Muscle of leg (tissue), 11 donors: ENCODE measurements around the gene SMIM36. TPM values are rescaled to one million over a fixed set of nuclear protein-coding genes. Genes with fewer than 3 reads are reported as not detected.
"Not testable (repeated sequence)": the region's sequence is repeated elsewhere in the genome, so short reads cannot be mapped to it uniquely, and the experiment has no call there.

ENCODE experiments used
- DNase-seq: peaks from one replicate; pipeline ENCODE4 v3.0.0; 2013
- H3K27ac ChIP-seq: one replicate; pipeline ENCODE4 v1.5.1; 2013; ENCODE audit warnings: mild to moderate bottlenecking, low read length, control low read depth
- H3K27me3 ChIP-seq: one replicate; pipeline ENCODE4 v1.6.1; 2013; ENCODE audit warnings: low read length; ENCODE audit not compliant: control insufficient read depth, insufficient read depth
- H3K36me3 ChIP-seq: one replicate; pipeline ENCODE4 v1.6.1; 2013; ENCODE audit warnings: low read length; ENCODE audit not compliant: control insufficient read depth, insufficient read depth
- H3K4me1 ChIP-seq: one replicate; pipeline ENCODE4 v1.6.1; 2013; ENCODE audit warnings: low read length; ENCODE audit not compliant: control insufficient read depth, insufficient read depth
- H3K4me3 ChIP-seq: one replicate; pipeline ENCODE4 v1.5.1; 2013; ENCODE audit warnings: low read length, control low read depth
- H3K9me3 ChIP-seq: replicated peaks from 2 replicates; pipeline ENCODE4 v1.6.1; 2013; ENCODE audit warnings: low read depth, low read length; ENCODE audit not compliant: control insufficient read depth
- WGBS: methylation state at CpG from one replicate; pipeline ENCODE4 v1.1.5; 2013; ENCODE audit warnings: missing lambda C conversion rate; ENCODE audit not compliant: insufficient coverage; 5-methylcytosine and 5-hydroxymethylcytosine counted together
- polyA plus RNA-seq, 8 donors: library from polyadenylated mRNA; unstranded; fragments of 120-200 nt; gene quantifications; one replicate each; pipeline versions ENCODE4 v1.2.1 to v1.2.3, GENCODE V29; 2013; ENCODE audit warnings: inconsistent platforms in 1 of 8, low replicate concordance in 1 of 8; ENCODE audit not compliant: insufficient read length in 8 of 8, insufficient read depth in 1 of 8
- total RNA-seq: library from RNA; stranded (reverse); fragments of 120-200 nt; gene quantifications from one replicate; pipeline ENCODE4 v1.2.4, GENCODE V29; 2013

Gene SMIM36
- total and polyA plus RNA-seq, 9 donors, result 0.11 to 0.47 (median 0.13) TPM; not detected in 5

- H3K36me3 ChIP-seq, H3K27me3 ChIP-seq, H3K27ac ChIP-seq, H3K9me3 ChIP-seq, DNase-seq, H3K4me1 ChIP-seq, H3K4me3 ChIP-seq: not testable (repeated sequence)
- WGBS, result no CpG with 5 or more reads among the region's 7 CpGs
Measured at GRCh38 chr17:55507669-55508068, 3.6 kb downstream of the SMIM36 start.

- not testable (repeated sequence) for H3K9me3 ChIP-seq, DNase-seq, H3K4me3 ChIP-seq, H3K27me3 ChIP-seq, H3K27ac ChIP-seq, H3K36me3 ChIP-seq, H3K4me1 ChIP-seq
- 96% methylated on average over 7 of the region's 23 CpGs for WGBS
Measured at GRCh38 chr17:55501626-55502025, 9.6 kb downstream of the SMIM36 start.

- no peak overlapping the region for H3K4me3 ChIP-seq
- 83% methylated on average over 1 of the region's 3 CpGs for WGBS
- no peak overlapping the region for H3K27ac ChIP-seq
- H3K4me1 ChIP-seq, result no peaks in the 10 kb centered on the region
- no peaks in the 10 kb centered on the region for H3K36me3 ChIP-seq
- H3K9me3 ChIP-seq, result no peaks in the 10 kb centered on the region
- no peak for DNase-seq
- H3K27me3 ChIP-seq, result no peaks in the 10 kb centered on the region
Measured at GRCh38 chr17:55500103-55500502, 11.1 kb downstream of the SMIM36 start.

DNA sequence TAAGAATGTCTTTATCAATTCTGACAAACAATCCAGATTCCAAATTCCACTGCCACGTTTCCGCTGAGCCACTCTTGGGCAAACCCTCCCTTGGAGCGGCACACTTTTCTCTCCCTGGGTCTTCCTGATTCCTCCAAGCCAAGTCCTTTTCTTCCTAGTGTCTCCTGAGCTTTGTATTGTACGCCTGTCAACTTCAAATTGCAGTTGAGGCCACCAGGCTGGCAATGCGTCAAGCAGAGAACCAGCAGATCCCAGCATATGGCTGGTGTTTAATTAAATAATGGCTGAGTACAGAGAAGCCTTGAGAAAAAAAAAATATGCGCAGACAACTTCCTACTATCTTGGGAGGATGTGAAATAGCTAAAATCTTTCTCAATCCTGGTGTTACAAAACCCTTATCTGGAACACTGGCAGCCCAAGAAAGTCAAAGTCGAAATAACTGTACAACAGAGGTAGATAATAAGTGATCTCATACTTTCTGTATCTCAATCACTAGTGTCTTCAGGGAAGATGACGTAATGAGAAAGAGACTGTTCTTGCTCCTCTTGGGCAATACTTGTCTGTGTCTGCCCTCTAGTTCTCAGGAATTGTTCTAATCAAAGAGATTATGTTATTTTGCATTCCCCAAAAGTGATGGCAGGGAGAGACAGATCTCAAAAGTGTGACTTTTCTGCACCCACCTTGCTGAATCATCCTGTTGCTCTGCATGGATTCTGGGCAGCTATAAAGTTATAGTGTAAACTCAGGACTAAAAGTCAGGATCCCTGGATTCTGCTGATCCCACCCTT is 15.0 kb downstream of the SMIM36 start:
- Histone ChIP-seq H3K9me3 (no peaks in the 10 kb centered on the region), H3K27ac (no peak overlapping the region), H3K4me1 (no peaks in the 10 kb centered on the region), H3K36me3 (no peaks in the 10 kb centered on the region), H3K4me3 (no peak overlapping the region), H3K27me3 (no peaks in the 10 kb centered on the region)
- peak; percentile 19 for DNase-seq
- WGBS, result 84% methylated on average over 3 of the region's 8 CpGs

- H3K27me3 ChIP-seq, result no peaks in the 10 kb centered on the region
- no peak for DNase-seq
- no CpG with 5 or more reads among the region's 3 CpGs for WGBS
- no peak overlapping the region for H3K27ac ChIP-seq
- no peaks in the 10 kb centered on the region for H3K9me3 ChIP-seq
- no peaks in the 10 kb centered on the region for H3K4me1 ChIP-seq
- H3K4me3 ChIP-seq, result no peak overlapping the region
- no peaks in the 10 kb centered on the region for H3K36me3 ChIP-seq
Measured at GRCh38 chr17:55495239-55495638, 16.0 kb downstream of the SMIM36 start.

DNA sequence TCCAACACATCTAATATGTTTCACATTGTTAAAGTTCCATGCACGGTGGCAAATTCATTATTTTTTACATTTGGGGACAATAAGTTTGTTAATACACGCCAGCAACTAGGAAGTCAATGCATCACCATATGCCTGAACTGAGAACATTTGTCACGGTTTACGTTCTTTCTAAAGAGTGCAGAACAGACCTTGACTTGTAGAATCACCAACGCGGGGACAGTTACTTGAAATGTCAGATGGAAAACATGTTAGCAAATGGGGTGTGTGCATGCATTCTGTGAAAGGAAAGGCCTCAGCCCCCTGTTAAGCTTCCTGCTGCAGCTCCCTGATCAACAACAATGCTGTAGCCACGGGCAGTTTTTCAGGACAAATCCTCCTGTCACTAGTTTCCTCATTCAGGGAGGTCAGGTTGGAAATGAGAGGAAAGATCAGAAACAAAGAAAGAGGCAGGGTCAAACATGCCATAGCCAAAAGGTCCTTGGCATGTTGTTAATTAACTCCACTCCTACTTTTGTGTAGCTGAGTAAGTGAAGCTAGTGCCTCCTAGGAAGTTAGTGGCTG is 18.4 kb downstream of the SMIM36 start:
- H3K4me1 ChIP-seq, result peaks cover under 1% of the 10 kb centered on the region
- H3K27me3 ChIP-seq, result peaks cover 3% of the 10 kb centered on the region
- H3K4me3 ChIP-seq, result no peak overlapping the region
- WGBS, result 33% methylated on average over 5 of the region's 7 CpGs
- H3K9me3 ChIP-seq, result no peaks in the 10 kb centered on the region
- DNase-seq, result no peak
- no peaks in the 10 kb centered on the region for H3K36me3 ChIP-seq
- no peak overlapping the region for H3K27ac ChIP-seq

DNA sequence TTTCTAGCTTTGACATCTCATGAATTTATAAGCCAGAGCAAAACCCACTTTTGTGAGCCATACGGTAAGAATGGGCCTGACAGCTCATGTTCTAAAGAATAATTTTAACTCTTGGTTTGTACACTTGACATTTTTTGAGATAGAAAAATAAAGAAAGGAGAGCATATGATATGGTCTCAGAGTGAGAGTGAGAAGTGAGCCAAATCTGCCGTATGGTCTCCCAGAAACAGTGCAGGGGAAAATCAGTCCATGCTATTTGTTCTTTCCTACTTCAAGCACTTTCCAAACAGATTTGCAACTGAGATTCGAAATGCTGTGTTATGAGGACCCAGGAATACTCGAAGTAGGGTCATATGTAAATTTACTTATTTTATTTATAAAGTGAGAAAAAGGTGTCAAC is 20.9 kb downstream of the SMIM36 start:
- Histone ChIP-seq H3K27me3 (peaks cover 3% of the 10 kb centered on the region), H3K4me3 (no peak overlapping the region), H3K36me3 (no peaks in the 10 kb centered on the region), H3K27ac (no peak overlapping the region), H3K4me1 (peaks cover 5% of the 10 kb centered on the region), H3K9me3 (no peaks in the 10 kb centered on the region)
- WGBS, result no CpG with 5 or more reads among the region's 4 CpGs
- DNase-seq, result no peak

DNA sequence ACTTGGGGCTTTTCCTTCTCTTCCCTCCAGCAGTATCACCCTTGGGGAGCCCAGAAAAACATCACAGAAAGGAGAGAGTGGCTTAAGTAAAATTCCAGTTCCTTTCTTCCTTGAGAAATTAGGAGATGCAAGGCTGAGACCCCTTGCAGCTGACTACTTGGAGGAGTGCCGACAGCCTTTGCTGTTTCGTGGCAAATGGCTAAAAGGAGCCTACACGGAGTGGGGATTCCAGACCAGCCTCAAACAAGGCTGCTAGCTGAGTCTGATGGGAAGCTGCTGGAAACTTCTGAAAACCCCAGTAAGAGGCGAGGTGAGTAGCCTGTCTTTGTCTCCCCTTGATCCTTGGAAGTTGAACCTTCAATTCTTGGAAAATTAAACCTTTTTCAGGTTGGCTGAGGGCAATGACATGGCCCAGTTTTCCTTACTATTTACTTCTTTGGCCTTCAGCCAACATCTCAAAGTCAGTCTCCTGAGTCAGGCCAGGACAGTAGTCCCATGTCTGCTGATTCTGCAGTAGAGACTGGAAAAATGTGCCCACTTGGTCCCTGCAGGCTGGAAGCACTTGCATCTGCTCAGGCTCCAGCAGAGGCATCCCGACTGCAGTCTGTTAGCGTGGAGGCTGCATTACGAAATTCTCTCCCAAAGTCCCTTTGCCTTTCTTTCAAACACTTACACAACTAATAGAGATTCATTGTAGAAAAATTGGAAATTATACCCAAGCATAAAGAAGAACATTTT is 23.4 kb downstream of the SMIM36 start:
- H3K36me3 ChIP-seq, result no peaks in the 10 kb centered on the region
- 20% methylated on average over 4 of the region's 7 CpGs for WGBS
- peak; percentile 24 for DNase-seq
- peaks cover 5% of the 10 kb centered on the region for H3K4me1 ChIP-seq
- H3K4me3 ChIP-seq, result no peak overlapping the region
- H3K9me3 ChIP-seq, result no peaks in the 10 kb centered on the region
- H3K27ac ChIP-seq, result no peak overlapping the region
- H3K27me3 ChIP-seq, result peaks cover 3% of the 10 kb centered on the region

DNA sequence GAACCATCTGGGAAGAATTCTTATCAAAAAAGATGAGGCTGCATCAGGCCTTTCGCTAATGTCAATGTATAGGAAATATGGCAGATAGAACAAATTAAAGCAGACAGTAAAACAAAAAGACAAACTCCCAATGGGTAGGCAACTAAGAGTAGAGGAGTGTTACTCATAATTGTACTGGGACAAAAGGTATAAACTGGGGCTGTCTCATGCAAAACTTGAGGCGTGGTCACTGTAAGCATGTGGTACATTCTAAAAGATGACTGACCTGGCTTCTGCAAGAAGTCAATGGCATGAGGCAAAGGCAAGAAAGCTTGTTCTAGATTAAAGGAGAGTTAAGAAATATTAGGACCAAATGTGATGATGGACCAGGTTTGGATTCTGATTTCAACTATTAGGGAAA is 26.7 kb downstream of the SMIM36 start:
- Histone ChIP-seq H3K27me3 (no peaks in the 10 kb centered on the region), H3K36me3 (no peaks in the 10 kb centered on the region), H3K9me3 (no peaks in the 10 kb centered on the region), H3K4me1 (peaks cover 5% of the 10 kb centered on the region), H3K4me3 (no peak overlapping the region), H3K27ac (no peak overlapping the region)
- WGBS, result 83% methylated on average over 1 of the region's 2 CpGs
- DNase-seq, result no peak

- WGBS, result no CpG with 5 or more reads among the region's 3 CpGs
- H3K36me3 ChIP-seq, result no peaks in the 10 kb centered on the region
- H3K27ac ChIP-seq, result no peak overlapping the region
Measured at GRCh38 chr17:55482591-55483389, 28.5 kb downstream of the SMIM36 start.

More at GRCh38 chr17:55482591-55483389, 28.5 kb downstream of the SMIM36 start:
- Histone ChIP-seq H3K9me3 (no peaks in the 10 kb centered on the region), H3K4me3 (no peak overlapping the region), H3K27me3 (no peaks in the 10 kb centered on the region), H3K4me1 (peaks cover 3% of the 10 kb centered on the region)
- DNase-seq, result no peak
